ENCODE measurements around the gene SIGLEC12.

Gene SIGLEC12

GRCh38 chr19:51539821-51540366 is 38.3 kb upstream of the SIGLEC12 start:
- H3K9me3 Mint-ChIP-seq = peaks cover 0 to 1% of the 10 kb centered on the region in 2 donors
- no peak overlapping the region for H3K27ac Mint-ChIP-seq
- peaks cover 16 to 38% of the 10 kb centered on the region in 2 donors for H3K27me3 Mint-ChIP-seq
- DNase-seq (no peak), ATAC-seq (replicated peaks) (no peak)
- H3K36me3 Mint-ChIP-seq = peaks cover 2 to 8% of the 10 kb centered on the region in 2 donors
- no peak overlapping the region for H3K4me3 Mint-ChIP-seq
- H3K4me1 Mint-ChIP-seq = peaks cover 35 to 61% of the 10 kb centered on the region in 2 donors

GRCh38 chr19:51535535-51535934 is 33.9 kb upstream of the SIGLEC12 start:
- Mint-ChIP-seq H3K9me3 (peaks cover 0 to 3% of the 10 kb centered on the region in 2 donors), H3K4me1 (peaks cover 47 to 66% of the 10 kb centered on the region in 2 donors), H3K27me3 (peaks cover 0 to 11% of the 10 kb centered on the region in 2 donors), H3K36me3 (peaks cover 6% of the 10 kb centered on the region in 2 donors), H3K4me3 (peak overlapping the region; percentile 67 to 69), H3K27ac (peak overlapping the region; percentile 85)
- ATAC-seq (replicated peaks) (peak; percentile 72 to 80), DNase-seq (no peak)

- Mint-ChIP-seq H3K9me3 (peaks cover 0 to 3% of the 10 kb centered on the region in 2 donors), H3K4me3 (peak within 1 kb of the TSS; percentile 84 to 86), H3K4me1 (peaks cover 55 to 87% of the 10 kb centered on the region in 2 donors), H3K36me3 (peaks cover 21 to 22% of the 10 kb centered on the region in 2 donors), H3K27me3 (no peaks in the 10 kb centered on the region), H3K27ac (peak within 1 kb of the TSS; percentile 89)
- DNase-seq (peak; percentile 82), ATAC-seq (replicated peaks) (peak; percentile 95 to 97)
These were observed 30.0 kb upstream of the SIGLEC12 start, which contains the start of gene SIGLEC6 for GRCh38 chr19:51531349-51532315. Gene SIGLEC6, minus strand, starts transcription at chr19:51531670. Its CDS starts 22 bp downstream, at chr19:51531648.

- Mint-ChIP-seq H3K4me1 (peaks cover 53 to 87% of the 10 kb centered on the region in 2 donors), H3K27ac (peak overlapping the region; percentile 89), H3K36me3 (peaks cover 27 to 32% of the 10 kb centered on the region in 2 donors), H3K9me3 (peaks cover 0 to 3% of the 10 kb centered on the region in 2 donors), H3K27me3 (no peaks in the 10 kb centered on the region), H3K4me3 (peak overlapping the region; percentile 84 to 86)
- ATAC-seq (replicated peaks) (no peak), DNase-seq (no peak)
These were observed 29.0 kb upstream of the SIGLEC12 start for GRCh38 chr19:51530616-51531015.

GRCh38 chr19:51529301-51529700 is 27.7 kb upstream of the SIGLEC12 start:
- peaks cover 0 to under 1% of the 10 kb centered on the region in 2 donors for H3K9me3 Mint-ChIP-seq
- H3K27me3 Mint-ChIP-seq = no peaks in the 10 kb centered on the region
- no peak for ATAC-seq (replicated peaks)
- peaks cover 47 to 78% of the 10 kb centered on the region in 2 donors for H3K4me1 Mint-ChIP-seq
- peak overlapping the region; percentile 55 to 73 for H3K4me3 Mint-ChIP-seq
- H3K27ac Mint-ChIP-seq = no peak overlapping the region
- peaks cover 37 to 43% of the 10 kb centered on the region in 2 donors for H3K36me3 Mint-ChIP-seq
- DNase-seq = no peak

- no peaks in the 10 kb centered on the region for H3K9me3 Mint-ChIP-seq
- H3K4me1 Mint-ChIP-seq = peaks cover 30 to 67% of the 10 kb centered on the region in 2 donors
- DNase-seq (no peak), ATAC-seq (replicated peaks) (no peak)
- no peak overlapping the region for H3K27ac Mint-ChIP-seq
- no peaks in the 10 kb centered on the region for H3K27me3 Mint-ChIP-seq
- H3K36me3 Mint-ChIP-seq = peaks cover 55 to 70% of the 10 kb centered on the region in 2 donors
- no peak overlapping the region for H3K4me3 Mint-ChIP-seq
These were observed 24.1 kb upstream of the SIGLEC12 start for GRCh38 chr19:51525651-51526050.

- ATAC-seq (replicated peaks) (no peak), DNase-seq (no peak)
- H3K4me3 Mint-ChIP-seq = no peak overlapping the region
- H3K27ac Mint-ChIP-seq = no peak overlapping the region
- H3K36me3 Mint-ChIP-seq = peaks cover 52 to 72% of the 10 kb centered on the region in 2 donors
- no peaks in the 10 kb centered on the region for H3K9me3 Mint-ChIP-seq
- H3K27me3 Mint-ChIP-seq = no peaks in the 10 kb centered on the region
- peaks cover 23 to 58% of the 10 kb centered on the region in 2 donors for H3K4me1 Mint-ChIP-seq
These were observed 23.2 kb upstream of the SIGLEC12 start for GRCh38 chr19:51524666-51525264.

GRCh38 chr19:51521781-51522180 is 20.2 kb upstream of the SIGLEC12 start:
- peaks cover 53 to 78% of the 10 kb centered on the region in 2 donors for H3K36me3 Mint-ChIP-seq
- ATAC-seq (replicated peaks) = no peak
- DNase-seq = no peak
- H3K4me1 Mint-ChIP-seq = peaks cover 16 to 38% of the 10 kb centered on the region in 2 donors
- no peak overlapping the region for H3K27ac Mint-ChIP-seq
- peaks cover 0 to 5% of the 10 kb centered on the region in 2 donors for H3K9me3 Mint-ChIP-seq
- H3K4me3 Mint-ChIP-seq = no peak overlapping the region
- peaks cover 4 to 7% of the 10 kb centered on the region in 2 donors for H3K27me3 Mint-ChIP-seq

- peaks cover 12 to 33% of the 10 kb centered on the region in 2 donors for H3K4me1 Mint-ChIP-seq
- peaks cover 48 to 74% of the 10 kb centered on the region in 2 donors for H3K36me3 Mint-ChIP-seq
- H3K4me3 Mint-ChIP-seq = no peak overlapping the region
- peaks cover 4 to 8% of the 10 kb centered on the region in 2 donors for H3K27me3 Mint-ChIP-seq
- ATAC-seq (replicated peaks) (no peak), DNase-seq (no peak)
- H3K9me3 Mint-ChIP-seq = peaks cover 0 to 5% of the 10 kb centered on the region in 2 donors
- H3K27ac Mint-ChIP-seq = no peak overlapping the region
These were observed 19.8 kb upstream of the SIGLEC12 start for GRCh38 chr19:51521357-51521756.

- Mint-ChIP-seq H3K36me3 (peaks cover 46 to 68% of the 10 kb centered on the region in 2 donors), H3K27me3 (peaks cover 4 to 8% of the 10 kb centered on the region in 2 donors), H3K9me3 (peaks cover 0 to 5% of the 10 kb centered on the region in 2 donors), H3K4me1 (peaks cover 12 to 27% of the 10 kb centered on the region in 2 donors), H3K27ac (no peak overlapping the region), H3K4me3 (no peak overlapping the region)
- no peak for DNase-seq
- no peak for ATAC-seq (replicated peaks)
These were observed 19.1 kb upstream of the SIGLEC12 start for GRCh38 chr19:51520728-51521127.

GRCh38 chr19:51514866-51515481 is 13.4 kb upstream of the SIGLEC12 start:
- ATAC-seq (replicated peaks) (peak; percentile 81 to 85), DNase-seq (no peak)
- H3K27ac Mint-ChIP-seq = no peak overlapping the region
- H3K9me3 Mint-ChIP-seq = peaks cover 0 to 5% of the 10 kb centered on the region in 2 donors
- H3K4me1 Mint-ChIP-seq = no peaks in the 10 kb centered on the region
- peaks cover 8 to 12% of the 10 kb centered on the region in 2 donors for H3K27me3 Mint-ChIP-seq
- peaks cover 13 to 21% of the 10 kb centered on the region in 2 donors for H3K36me3 Mint-ChIP-seq
- H3K4me3 Mint-ChIP-seq = no peak overlapping the region

- Mint-ChIP-seq H3K4me3 (no peak overlapping the region), H3K27me3 (peaks cover 10 to 14% of the 10 kb centered on the region in 2 donors), H3K4me1 (no peaks in the 10 kb centered on the region), H3K36me3 (peaks cover 13 to 18% of the 10 kb centered on the region in 2 donors), H3K9me3 (peaks cover 0 to 5% of the 10 kb centered on the region in 2 donors), H3K27ac (no peak overlapping the region)
- no peak for DNase-seq
- no peak for ATAC-seq (replicated peaks)
These were observed 12.4 kb upstream of the SIGLEC12 start for GRCh38 chr19:51513968-51514367.

GRCh38 chr19:51511353-51511752 is 9.8 kb upstream of the SIGLEC12 start:
- H3K27me3 Mint-ChIP-seq = peaks cover 9 to 17% of the 10 kb centered on the region in 2 donors
- DNase-seq (no peak), ATAC-seq (replicated peaks) (peak in 1 of 2 donors; percentile 25)
- H3K36me3 Mint-ChIP-seq = no peaks in the 10 kb centered on the region
- H3K4me3 Mint-ChIP-seq = no peak overlapping the region
- H3K4me1 Mint-ChIP-seq = peaks cover 0 to 3% of the 10 kb centered on the region in 2 donors
- H3K27ac Mint-ChIP-seq = no peak overlapping the region
- no peaks in the 10 kb centered on the region for H3K9me3 Mint-ChIP-seq
